HepG2 (cell line): ENCODE measurements around the gene TMC4.

Experiments
- ATF1 ChIP-seq: IDR thresholded peaks from 2 replicates; pipeline ENCODE4 v1.6.1; 2016; ENCODE audit warnings: mild to moderate bottlenecking, control low read depth
- CTCF ChIP-seq: sonication (generic); formaldehyde crosslinking; IDR thresholded peaks from 2 replicates; pipeline ENCODE4 v1.5.0; 2020; ENCODE audit warnings: mild to moderate bottlenecking, missing genetic modification reagents, moderate library complexity
- DNMT1 ChIP-seq: sonication (generic); formaldehyde crosslinking; IDR thresholded peaks from 2 replicates; pipeline ENCODE4 v1.5.1; 2020; ENCODE audit warnings: mild to moderate bottlenecking, missing genetic modification reagents
- FLYWCH1 ChIP-seq: sonication (generic); formaldehyde crosslinking; IDR thresholded peaks from 2 replicates; pipeline ENCODE4 v1.8.1; 2023; ENCODE audit warnings: mild to moderate bottlenecking, missing genetic modification reagents
- NONO ChIP-seq, 2 experiments: fragments of 450-650 bp in 1 of 2; sonication (generic) in 1 of 2; formaldehyde crosslinking in 1 of 2; IDR thresholded peaks in 1 of 2; conservative IDR thresholded peaks in 1 of 2; 2 replicates each; pipeline versions ENCODE4 v1.6.1 to v1.8.0; 2017 to 2022; ENCODE audit warnings: mild to moderate bottlenecking in 1 of 2, missing genetic modification reagents in 1 of 2, moderate library complexity in 1 of 2
- SETDB1 ChIP-seq: sonication (generic); formaldehyde crosslinking; IDR thresholded peaks from 2 replicates; pipeline ENCODE4 v1.5.1; 2020; ENCODE audit warnings: missing genetic modification reagents, mild to moderate bottlenecking, borderline replicate concordance
- SP1 ChIP-seq, 2 experiments: fragments of 450-650 bp in 1 of 2; sonication (generic) in 1 of 2; formaldehyde crosslinking in 1 of 2; IDR thresholded peaks; 2 replicates each; pipeline versions ENCODE4 v1.4.0 to v1.6.1; 2016 to 2020; ENCODE audit warnings: missing genetic modification reagents in 1 of 2
- U2AF2 ChIP-seq: fragments of 200-400 bp; formaldehyde crosslinking; IDR thresholded peaks from 2 replicates; pipeline ENCODE4 v1.6.1; 2017; ENCODE audit warnings: low read depth, mild to moderate bottlenecking, low read length
- ZNF253 ChIP-seq: sonication (generic); formaldehyde crosslinking; IDR thresholded peaks from 2 replicates; pipeline ENCODE4 v1.8.0; 2022; ENCODE audit warnings: mild to moderate bottlenecking, missing genetic modification reagents, borderline replicate concordance
- ZNF292 ChIP-seq: sonication (generic); formaldehyde crosslinking; IDR thresholded peaks from 2 replicates; pipeline ENCODE4 v1.8.1; 2022; ENCODE audit warnings: mild to moderate bottlenecking, low read depth, missing genetic modification reagents, borderline replicate concordance
- ZNF839 ChIP-seq: sonication (generic); formaldehyde crosslinking; IDR thresholded peaks from 2 replicates; pipeline ENCODE4 v1.4.0; 2020; ENCODE audit warnings: missing genetic modification reagents, mild to moderate bottlenecking, borderline replicate concordance
- TF ChIP-seq, protein P1 (sequence below): sonication (generic); formaldehyde crosslinking; IDR thresholded peaks from 2 replicates; pipeline ENCODE4 v1.8.1; 2023; ENCODE audit warnings: mild to moderate bottlenecking, inconsistent platforms, moderate library complexity, missing genetic modification reagents, borderline replicate concordance

DNA sequence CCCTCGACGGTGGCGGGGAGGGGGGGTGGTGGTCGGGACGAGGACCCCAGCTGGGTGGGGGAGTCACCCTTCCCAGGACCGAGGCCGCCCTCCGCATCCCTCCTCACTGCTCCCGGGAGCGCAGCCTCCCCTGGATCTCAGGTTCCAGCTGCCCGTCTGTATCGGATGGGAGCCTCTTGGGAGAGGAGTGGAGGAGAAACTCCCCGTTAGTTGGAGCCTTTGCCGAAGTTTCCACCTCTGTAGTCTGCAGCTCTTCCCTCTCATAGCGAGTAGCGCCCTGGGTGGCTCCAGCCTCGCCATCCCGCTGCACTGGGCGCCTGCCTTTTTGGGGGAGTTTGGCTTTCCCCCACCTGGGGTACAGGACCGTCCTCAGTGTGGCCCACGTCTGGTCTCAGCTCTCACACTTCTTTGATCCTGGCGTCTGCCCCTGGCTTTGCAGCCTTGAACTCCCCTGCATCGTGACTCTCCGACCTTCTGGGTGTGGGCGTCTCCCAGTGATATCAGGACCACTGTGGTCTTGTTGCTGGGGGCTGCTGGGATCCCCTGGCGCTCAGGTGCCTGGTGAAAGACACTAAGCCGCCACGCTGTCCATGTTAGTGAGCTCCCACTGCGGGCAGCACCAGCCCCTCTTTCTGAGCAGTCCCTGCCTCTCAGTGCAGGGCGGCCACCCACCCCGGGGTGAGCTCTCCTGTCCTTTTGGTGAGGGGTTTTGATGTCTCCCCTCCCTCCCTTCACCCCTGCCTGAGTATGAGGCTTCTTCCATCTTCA lies 34.3 kb downstream of the TMC4 start:
- no peak for TF ChIP-seq CTCF (CRISPR knock-in tag)
- no peak for TF ChIP-seq ZNF292
- no peak for TF ChIP-seq FLYWCH1
- TF ChIP-seq ATF1 (CRISPR knock-in tag), result no peak
- no peak for TF ChIP-seq NONO (IDR thresholded peaks at IDR 0.05)
- no peak for TF ChIP-seq NONO (CRISPR knock-in tag; conservative IDR thresholded peaks at IDR 0.05)
- TF ChIP-seq SETDB1 (CRISPR knock-in tag), result no peak
- TF ChIP-seq U2AF2, result no peak
- TF ChIP-seq SP1 (IDR thresholded peaks at IDR 0.05), result no peak
- TF ChIP-seq SP1 (CRISPR knock-in tag; IDR thresholded peaks at IDR 0.05), result no peak
- TF ChIP-seq ZNF253 (CRISPR knock-in tag), result no peak
- TF ChIP-seq ZNF839, result no peak
- no peak for TF ChIP-seq DNMT1 (CRISPR knock-in tag)
- TF ChIP-seq, protein P1, sequence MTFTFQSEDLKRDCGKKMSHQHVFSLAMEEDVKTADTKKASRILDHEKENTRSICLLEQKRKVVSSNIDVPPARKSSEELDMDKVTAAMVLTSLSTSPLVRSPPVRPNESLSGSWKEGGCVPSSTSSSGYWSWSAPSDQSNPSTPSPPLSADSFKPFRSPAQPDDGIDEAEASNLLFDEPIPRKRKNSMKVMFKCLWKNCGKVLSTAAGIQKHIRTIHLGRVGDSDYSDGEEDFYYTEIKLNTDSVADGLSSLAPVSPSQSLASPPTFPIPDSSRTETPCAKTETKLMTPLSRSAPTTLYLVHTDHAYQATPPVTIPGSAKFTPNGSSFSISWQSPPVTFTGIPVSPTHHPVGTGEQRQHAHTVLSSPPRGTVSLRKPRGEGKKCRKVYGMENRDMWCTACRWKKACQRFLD (CRISPR knock-in tag), result no peak
